ENCODE measurements around the gene APEX1. TPM values are rescaled to one million over a fixed set of nuclear protein-coding genes. Genes with fewer than 3 reads are reported as not detected.
"Not testable (repeated sequence)": the region's sequence is repeated elsewhere in the genome, so short reads cannot be mapped to it uniquely, and the experiment has no call there.

Gene APEX1
- total RNA-seq, 1 donor from 2014 or later = 232 TPM

- H3K4me1 Mint-ChIP-seq (ENCODE audit: unreplicated experiment) = peaks cover 4% of the 10 kb centered on the region
- H3K27me3 Mint-ChIP-seq (ENCODE audit: unreplicated experiment) = peaks cover 9% of the 10 kb centered on the region
- no peak for DNase-seq (ENCODE audit: extremely low spot score, unreplicated experiment)
- no peaks in the 10 kb centered on the region for H3K36me3 Mint-ChIP-seq (ENCODE audit: unreplicated experiment)
- no peak overlapping the region for H3K27ac Mint-ChIP-seq (ENCODE audit: unreplicated experiment)
- H3K9me3 Mint-ChIP-seq (ENCODE audit: unreplicated experiment) = no peaks in the 10 kb centered on the region
- no peak overlapping the region for H3K4me3 Mint-ChIP-seq (ENCODE audit: unreplicated experiment)
- no peak for TF ChIP-seq CTCF (IDR thresholded peaks at IDR 0.05)
Observed at GRCh38 chr14:20503898-20504297, 48.9 kb downstream of the APEX1 start.

- H3K36me3 Mint-ChIP-seq (ENCODE audit: unreplicated experiment); H3K4me3 Mint-ChIP-seq (ENCODE audit: unreplicated experiment); H3K27ac Mint-ChIP-seq (ENCODE audit: unreplicated experiment); DNase-seq (ENCODE audit: extremely low spot score, unreplicated experiment); H3K4me1 Mint-ChIP-seq (ENCODE audit: unreplicated experiment); H3K9me3 Mint-ChIP-seq (ENCODE audit: unreplicated experiment): not testable (repeated sequence)
- peaks cover 13% of the 10 kb centered on the region for H3K27me3 Mint-ChIP-seq (ENCODE audit: unreplicated experiment)
Observed at GRCh38 chr14:20506276-20506675, 51.2 kb downstream of the APEX1 start.

GRCh38 chr14:20506752-20507151 is 51.7 kb downstream of the APEX1 start:
- not testable (repeated sequence) for H3K9me3 Mint-ChIP-seq (ENCODE audit: unreplicated experiment); H3K4me3 Mint-ChIP-seq (ENCODE audit: unreplicated experiment); H3K4me1 Mint-ChIP-seq (ENCODE audit: unreplicated experiment); DNase-seq (ENCODE audit: extremely low spot score, unreplicated experiment); H3K36me3 Mint-ChIP-seq (ENCODE audit: unreplicated experiment); H3K27ac Mint-ChIP-seq (ENCODE audit: unreplicated experiment)
- peaks cover 13% of the 10 kb centered on the region for H3K27me3 Mint-ChIP-seq (ENCODE audit: unreplicated experiment)

Other genes with a start within 250 kb of the APEX1 start
- gene OR11H6, start 231.5 kb upstream of the APEX1 start, total RNA-seq = not detected in 2 replicates
- not detected in 2 replicates for gene OR11H7, start 226.2 kb upstream of the APEX1 start, total RNA-seq
- not detected in 2 replicates for gene OR11H4, start 215.9 kb upstream of the APEX1 start, total RNA-seq
- 24.5 and 25.4 TPM in 2 replicates for gene TTC5, start 149.3 kb upstream of the APEX1 start, total RNA-seq
- 47.4 and 49.6 TPM in 2 replicates for gene CCNB1IP1, start 121.9 kb upstream of the APEX1 start, total RNA-seq
- gene PARP2, start 111.6 kb upstream of the APEX1 start, total RNA-seq = 22.7 and 25.3 TPM in 2 replicates
- gene TEP1, start 41.7 kb upstream of the APEX1 start, total RNA-seq = 35.4 and 38.0 TPM in 2 replicates
- gene KLHL33, start 19.1 kb upstream of the APEX1 start, total RNA-seq = 0.05 and 0.08 TPM in 2 replicates
- gene OSGEP, start 414 bp upstream of the APEX1 start, total RNA-seq = 35.7 and 37.1 TPM in 2 replicates
- gene PIP4P1, start 6.2 kb downstream of the APEX1 start, total RNA-seq = 34.9 and 36.8 TPM in 2 replicates
- 16.0 and 17.0 TPM in 2 replicates for gene PNP, start 14.2 kb downstream of the APEX1 start, total RNA-seq
- gene RNASE10, start 50.3 kb downstream of the APEX1 start, total RNA-seq = 0.40 and 1.1 TPM in 2 replicates
- not detected in 2 replicates for gene RNASE9, start 105.8 kb downstream of the APEX1 start, total RNA-seq
- gene RNASE11, start 132.8 kb downstream of the APEX1 start, total RNA-seq = not detected in 2 replicates
- gene RNASE12, start 136.2 kb downstream of the APEX1 start, total RNA-seq = not detected in 2 replicates
- gene OR6S1, start 186.5 kb downstream of the APEX1 start, total RNA-seq = not detected in 2 replicates
- gene RNASE4, start 229.3 kb downstream of the APEX1 start, total RNA-seq = 17.2 and 17.8 TPM in 2 replicates
- 7.4 and 8.6 TPM in 2 replicates for gene ANG, start 233.5 kb downstream of the APEX1 start, total RNA-seq